K562 (cell line): ENCODE results near the gene SEC14L2. TPM values are rescaled to one million over a fixed set of nuclear protein-coding genes. Genes with fewer than 3 reads are reported as not detected.

Experiments
- HMGXB4 ChIP-seq: sonication (generic); formaldehyde crosslinking; IDR thresholded peaks from 2 replicates; pipeline ENCODE4 v1.8.1; 2023; ENCODE audit warnings: mild to moderate bottlenecking, missing genetic modification reagents
- PATZ1 ChIP-seq: fragments of 250-450 bp; sonication (Bioruptor Pico); IDR thresholded peaks from 2 replicates; pipeline ENCODE4 v1.5.0; 2020; ENCODE audit warnings: mild to moderate bottlenecking, borderline replicate concordance
- PHB2 ChIP-seq: fragments of 450-650 bp; IDR thresholded peaks from 2 replicates; pipeline ENCODE4 v1.6.1; 2017; ENCODE audit warnings: low read depth
- ZKSCAN3 ChIP-seq: fragments of 250-450 bp; sonication (Bioruptor Pico); IDR thresholded peaks from 2 replicates; pipeline ENCODE4 v1.4.0; 2020
- ZNF324 ChIP-seq: fragments of 250-450 bp; sonication (Bioruptor Pico); IDR thresholded peaks from 2 replicates; pipeline ENCODE4 v1.4.0; 2020; ENCODE audit warnings: mild to moderate bottlenecking
- ZNF609 ChIP-seq: sonication (generic); formaldehyde crosslinking; IDR thresholded peaks from 2 replicates; pipeline ENCODE4 v1.8.1; 2023; ENCODE audit warnings: missing genetic modification reagents, mild to moderate bottlenecking, borderline replicate concordance
- ZNF740 ChIP-seq, 3 experiments: fragments of 200-800 bp in 1 of 3; sonication (Bioruptor generic) in 1 of 3; sonication (generic) in 1 of 3; formaldehyde crosslinking in 1 of 3; IDR thresholded peaks; 2 replicates each; pipeline versions ENCODE4 v1.6.1 to v1.8.0; 2016 to 2022; ENCODE audit warnings: mild to moderate bottlenecking in 2 of 3, missing compliant biosample characterization in 2 of 3, missing genetic modification characterization in 2 of 3, missing genetic modification reagents in 1 of 3
- polyA plus RNA-seq, 8 experiments: library from polyadenylated mRNA; depleted of rRNA in 4 of 8; stranded (reverse) in 5 of 8; unstranded in 3 of 8; fragments of >200 nt; fragmentation: Nextera tagmentation in 2 of 8; fragmentation: Illumina TruSeq in 1 of 8; extraction: Ambion mirVana in 2 of 8; extraction: Trizol in 1 of 8; gene quantifications; 2 replicates each; pipeline versions ENCODE4 v1.2.1 to v1.2.3, GENCODE V29; 2011 to 2014; ENCODE audit warnings: inconsistent platforms in 1 of 8, missing spikeins in 1 of 8
- total RNA-seq, 7 experiments: library from RNA; depleted of rRNA in 6 of 7; stranded (reverse); fragments of >200 nt in 6 of 7; fragmentation: Illumina TruSeq in 2 of 7; extraction: Trizol in 2 of 7; gene quantifications; 2 replicates each; pipeline versions ENCODE4 v1.2.1 to v1.2.3, GENCODE V29; 2011 to 2021; ENCODE audit warnings: low replicate concordance in 1 of 7

SEC14L2 gene
- total and polyA plus RNA-seq, 9 of the 15 experiments (the other 6 are each of a cell fraction or from before 2014, with no cell fraction given) = 0.03 to 0.17 (median 0.10) TPM

- no peak for TF ChIP-seq PATZ1
- no peak for TF ChIP-seq ZKSCAN3
- TF ChIP-seq ZNF324 (CRISPR knock-in tag) = no peak
- TF ChIP-seq PHB2 = no peak
- TF ChIP-seq ZNF740 (CRISPR knock-in tag; IDR thresholded peaks at IDR 0.05) = no peak
- TF ChIP-seq ZNF740 (tag; IDR thresholded peaks at IDR 0.05) = no peak
- no peak for TF ChIP-seq ZNF609
- no peak for TF ChIP-seq HMGXB4 (CRISPR knock-in tag)
These were observed 48.0 kb upstream of the SEC14L2 start (continued) for GRCh38 chr22:30348809-30349208.
